K562 (cell line): Measurements from ENCODE around the gene FAM89B. TPM values are rescaled to one million over a fixed set of nuclear protein-coding genes. Genes with fewer than 3 reads are reported as not detected.

Experiments
- BRCA1 ChIP-seq, 2 experiments: fragments of 450-650 bp in 1 of 2; sonication (generic) in 1 of 2; formaldehyde crosslinking in 1 of 2; IDR thresholded peaks; 2 replicates each; pipeline versions ENCODE4 v1.5.0 to v1.6.1; 2017 to 2020; ENCODE audit warnings: mild to moderate bottlenecking in 1 of 2, missing genetic modification reagents in 1 of 2
- FOXA3 ChIP-seq, 2 experiments: fragments of 450-650 bp in 1 of 2; sonication (generic) in 1 of 2; formaldehyde crosslinking; IDR thresholded peaks in 1 of 2; conservative IDR thresholded peaks in 1 of 2; 2 replicates each; pipeline versions ENCODE4 v1.4.0 to v1.8.0; 2020 to 2022; ENCODE audit warnings: mild to moderate bottlenecking in 2 of 2, missing genetic modification reagents in 1 of 2
- FOXM1 ChIP-seq, 2 experiments: fragments of 450-650 bp in 1 of 2; sonication (generic) in 1 of 2; formaldehyde crosslinking in 1 of 2; IDR thresholded peaks; 2 replicates each; pipeline versions ENCODE4 v1.6.1 to v1.9.0; 2017 to 2022; ENCODE audit warnings: low read depth in 2 of 2, mild to moderate bottlenecking in 2 of 2, missing genetic modification reagents in 1 of 2, moderate library complexity in 1 of 2
- HOXB6 ChIP-seq: fragments of 250-450 bp; sonication (Bioruptor Pico); IDR thresholded peaks from 2 replicates; pipeline ENCODE4 v1.5.1; 2022; ENCODE audit warnings: mild to moderate bottlenecking, borderline replicate concordance
- NR2C2 ChIP-seq, 2 experiments: fragments of 200-800 bp in 1 of 2; sonication (Bioruptor generic) in 1 of 2; sonication (generic) in 1 of 2; formaldehyde crosslinking in 1 of 2; IDR thresholded peaks; 2 replicates each; pipeline versions ENCODE4 v1.6.1 to v1.8.0; 2016 to 2022; ENCODE audit warnings: mild to moderate bottlenecking in 1 of 2, missing compliant biosample characterization in 1 of 2, missing genetic modification characterization in 1 of 2, missing genetic modification reagents in 1 of 2
- NRF1 ChIP-seq, 2 experiments: fragments of 450-650 bp; IDR thresholded peaks in 1 of 2; conservative IDR thresholded peaks in 1 of 2; 2 replicates each; pipeline ENCODE4 v1.6.1; 2014; ENCODE audit warnings: mild to moderate bottlenecking in 2 of 2
- SMARCA5 ChIP-seq: fragments of 450-650 bp; IDR thresholded peaks from 2 replicates; pipeline ENCODE4 v1.6.1; 2016
- TFAM ChIP-seq: fragments of 250-450 bp; sonication (Bioruptor Pico); conservative IDR thresholded peaks from 2 replicates; pipeline ENCODE4 v1.5.0; 2021; ENCODE audit warnings: mild to moderate bottlenecking, moderate library complexity
- ZFP1 ChIP-seq: fragments of 450-650 bp; formaldehyde crosslinking; IDR thresholded peaks from 2 replicates; pipeline ENCODE4 v1.4.0; 2020; ENCODE audit warnings: mild to moderate bottlenecking, mixed read lengths
- polyA plus RNA-seq, 8 experiments: library from polyadenylated mRNA; depleted of rRNA in 4 of 8; stranded (reverse) in 5 of 8; unstranded in 3 of 8; fragments of >200 nt; fragmentation: Nextera tagmentation in 2 of 8; fragmentation: Illumina TruSeq in 1 of 8; extraction: Ambion mirVana in 2 of 8; extraction: Trizol in 1 of 8; gene quantifications; 2 replicates each; pipeline versions ENCODE4 v1.2.1 to v1.2.3, GENCODE V29; 2011 to 2014; ENCODE audit warnings: inconsistent platforms in 1 of 8, missing spikeins in 1 of 8
- total RNA-seq, 7 experiments: library from RNA; depleted of rRNA in 6 of 7; stranded (reverse); fragments of >200 nt in 6 of 7; fragmentation: Illumina TruSeq in 2 of 7; extraction: Trizol in 2 of 7; gene quantifications; 2 replicates each; pipeline versions ENCODE4 v1.2.1 to v1.2.3, GENCODE V29; 2011 to 2021; ENCODE audit warnings: low replicate concordance in 1 of 7
- TF ChIP-seq, protein P1 (sequence below): fragments of 450-650 bp; IDR thresholded peaks from 2 replicates; pipeline ENCODE4 v1.6.1; 2014; ENCODE audit warnings: low read depth, mild to moderate bottlenecking, moderate library complexity, borderline replicate concordance
- TF ChIP-seq, protein P2 (sequence below), 2 experiments: fragments of 250-450 bp in 1 of 2; fragments of 450-650 bp in 1 of 2; sonication (Bioruptor Pico) in 1 of 2; IDR thresholded peaks; 2 replicates each; pipeline versions ENCODE4 v1.6.1 to v1.8.0; 2016 to 2021; ENCODE audit warnings: mild to moderate bottlenecking in 2 of 2, moderate library complexity in 2 of 2, missing compliant biosample characterization in 1 of 2, missing genetic modification characterization in 1 of 2
- TF ChIP-seq, protein P3 (sequence below): sonication (generic); formaldehyde crosslinking; IDR thresholded peaks from 2 replicates; pipeline ENCODE4 v1.8.0; 2023; ENCODE audit warnings: mild to moderate bottlenecking, missing genetic modification reagents
- TF ChIP-seq, protein P4 (sequence below): fragments of 450-650 bp; formaldehyde crosslinking; IDR thresholded peaks from 2 replicates; pipeline ENCODE4 v1.4.0; 2020; ENCODE audit warnings: mild to moderate bottlenecking
- TF ChIP-seq, protein P5 (sequence below): fragments of 250-450 bp; sonication (Bioruptor Pico); IDR thresholded peaks from 2 replicates; pipeline ENCODE4 v1.4.0; 2020; ENCODE audit warnings: mild to moderate bottlenecking, moderate library complexity, borderline replicate concordance

The FAM89B gene
- total and polyA plus RNA-seq, 9 of the 15 experiments (the other 6 are each of a cell fraction or from before 2014, with no cell fraction given) = 0.32 to 27.6 (median 11.9) TPM

DNA sequence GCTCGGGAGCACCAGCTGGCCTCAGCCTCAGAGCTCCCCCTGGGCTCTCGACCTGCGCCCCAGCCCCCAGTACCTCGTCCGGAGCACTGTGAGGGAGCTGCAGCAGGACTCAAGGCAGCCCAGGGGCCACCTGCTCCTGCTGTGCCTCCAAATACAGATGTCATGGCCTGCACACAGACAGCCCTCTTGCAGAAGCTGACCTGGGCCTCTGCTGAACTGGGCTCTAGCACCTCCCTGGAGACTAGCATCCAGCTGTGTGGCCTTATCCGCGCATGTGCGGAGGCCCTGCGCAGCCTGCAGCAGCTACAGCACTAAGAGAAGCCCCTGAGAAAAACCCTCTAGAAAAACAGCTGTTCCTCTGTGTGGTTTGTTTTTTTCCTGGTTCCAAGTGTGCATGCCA lies 918 bp upstream of the FAM89B start (continued):
- TF ChIP-seq, protein P1, sequence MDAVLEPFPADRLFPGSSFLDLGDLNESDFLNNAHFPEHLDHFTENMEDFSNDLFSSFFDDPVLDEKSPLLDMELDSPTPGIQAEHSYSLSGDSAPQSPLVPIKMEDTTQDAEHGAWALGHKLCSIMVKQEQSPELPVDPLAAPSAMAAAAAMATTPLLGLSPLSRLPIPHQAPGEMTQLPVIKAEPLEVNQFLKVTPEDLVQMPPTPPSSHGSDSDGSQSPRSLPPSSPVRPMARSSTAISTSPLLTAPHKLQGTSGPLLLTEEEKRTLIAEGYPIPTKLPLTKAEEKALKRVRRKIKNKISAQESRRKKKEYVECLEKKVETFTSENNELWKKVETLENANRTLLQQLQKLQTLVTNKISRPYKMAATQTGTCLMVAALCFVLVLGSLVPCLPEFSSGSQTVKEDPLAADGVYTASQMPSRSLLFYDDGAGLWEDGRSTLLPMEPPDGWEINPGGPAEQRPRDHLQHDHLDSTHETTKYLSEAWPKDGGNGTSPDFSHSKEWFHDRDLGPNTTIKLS = no peak
- TF ChIP-seq TFAM (CRISPR knock-in tag) (no peak), NRF1 (conservative IDR thresholded peaks at IDR 0.05 in 1 of 2, IDR thresholded peaks at IDR 0.05 in 1 of 2) (peak; percentile 65 to 66), SMARCA5 (no peak), FOXM1 (IDR thresholded peaks at IDR 0.05; ENCODE audit: low read depth) (no peak), FOXM1 (CRISPR knock-in tag; IDR thresholded peaks at IDR 0.05; ENCODE audit: low read depth) (0 out of 2 replicates have a peak, but pooled peaks have one; percentile 2), ZFP1 (CRISPR knock-in tag) (no peak), BRCA1 (IDR thresholded peaks at IDR 0.05) (no peak), BRCA1 (CRISPR knock-in tag; IDR thresholded peaks at IDR 0.05) (0 out of 2 replicates have a peak, but pooled peaks have one; percentile 60), FOXA3 (CRISPR knock-in tag; conservative IDR thresholded peaks at IDR 0.05 in 1 of 2, IDR thresholded peaks at IDR 0.05 in 1 of 2) (no peak), NR2C2 (CRISPR knock-in tag; IDR thresholded peaks at IDR 0.05) (no peak), NR2C2 (tag; IDR thresholded peaks at IDR 0.05) (no peak), HOXB6 (CRISPR knock-in tag) (no peak)
- TF ChIP-seq, protein P2, sequence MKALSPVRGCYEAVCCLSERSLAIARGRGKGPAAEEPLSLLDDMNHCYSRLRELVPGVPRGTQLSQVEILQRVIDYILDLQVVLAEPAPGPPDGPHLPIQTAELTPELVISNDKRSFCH (CRISPR knock-in tag; IDR thresholded peaks at IDR 0.05) = no peak
- TF ChIP-seq, protein P2 (tag; IDR thresholded peaks at IDR 0.05) = no peak
- TF ChIP-seq, protein P3, sequence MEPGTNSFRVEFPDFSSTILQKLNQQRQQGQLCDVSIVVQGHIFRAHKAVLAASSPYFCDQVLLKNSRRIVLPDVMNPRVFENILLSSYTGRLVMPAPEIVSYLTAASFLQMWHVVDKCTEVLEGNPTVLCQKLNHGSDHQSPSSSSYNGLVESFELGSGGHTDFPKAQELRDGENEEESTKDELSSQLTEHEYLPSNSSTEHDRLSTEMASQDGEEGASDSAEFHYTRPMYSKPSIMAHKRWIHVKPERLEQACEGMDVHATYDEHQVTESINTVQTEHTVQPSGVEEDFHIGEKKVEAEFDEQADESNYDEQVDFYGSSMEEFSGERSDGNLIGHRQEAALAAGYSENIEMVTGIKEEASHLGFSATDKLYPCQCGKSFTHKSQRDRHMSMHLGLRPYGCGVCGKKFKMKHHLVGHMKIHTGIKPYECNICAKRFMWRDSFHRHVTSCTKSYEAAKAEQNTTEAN (CRISPR knock-in tag) = no peak
- TF ChIP-seq, protein P4, sequence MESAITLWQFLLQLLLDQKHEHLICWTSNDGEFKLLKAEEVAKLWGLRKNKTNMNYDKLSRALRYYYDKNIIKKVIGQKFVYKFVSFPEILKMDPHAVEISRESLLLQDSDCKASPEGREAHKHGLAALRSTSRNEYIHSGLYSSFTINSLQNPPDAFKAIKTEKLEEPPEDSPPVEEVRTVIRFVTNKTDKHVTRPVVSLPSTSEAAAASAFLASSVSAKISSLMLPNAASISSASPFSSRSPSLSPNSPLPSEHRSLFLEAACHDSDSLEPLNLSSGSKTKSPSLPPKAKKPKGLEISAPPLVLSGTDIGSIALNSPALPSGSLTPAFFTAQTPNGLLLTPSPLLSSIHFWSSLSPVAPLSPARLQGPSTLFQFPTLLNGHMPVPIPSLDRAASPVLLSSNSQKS (CRISPR knock-in tag) = no peak
- TF ChIP-seq, protein P5, sequence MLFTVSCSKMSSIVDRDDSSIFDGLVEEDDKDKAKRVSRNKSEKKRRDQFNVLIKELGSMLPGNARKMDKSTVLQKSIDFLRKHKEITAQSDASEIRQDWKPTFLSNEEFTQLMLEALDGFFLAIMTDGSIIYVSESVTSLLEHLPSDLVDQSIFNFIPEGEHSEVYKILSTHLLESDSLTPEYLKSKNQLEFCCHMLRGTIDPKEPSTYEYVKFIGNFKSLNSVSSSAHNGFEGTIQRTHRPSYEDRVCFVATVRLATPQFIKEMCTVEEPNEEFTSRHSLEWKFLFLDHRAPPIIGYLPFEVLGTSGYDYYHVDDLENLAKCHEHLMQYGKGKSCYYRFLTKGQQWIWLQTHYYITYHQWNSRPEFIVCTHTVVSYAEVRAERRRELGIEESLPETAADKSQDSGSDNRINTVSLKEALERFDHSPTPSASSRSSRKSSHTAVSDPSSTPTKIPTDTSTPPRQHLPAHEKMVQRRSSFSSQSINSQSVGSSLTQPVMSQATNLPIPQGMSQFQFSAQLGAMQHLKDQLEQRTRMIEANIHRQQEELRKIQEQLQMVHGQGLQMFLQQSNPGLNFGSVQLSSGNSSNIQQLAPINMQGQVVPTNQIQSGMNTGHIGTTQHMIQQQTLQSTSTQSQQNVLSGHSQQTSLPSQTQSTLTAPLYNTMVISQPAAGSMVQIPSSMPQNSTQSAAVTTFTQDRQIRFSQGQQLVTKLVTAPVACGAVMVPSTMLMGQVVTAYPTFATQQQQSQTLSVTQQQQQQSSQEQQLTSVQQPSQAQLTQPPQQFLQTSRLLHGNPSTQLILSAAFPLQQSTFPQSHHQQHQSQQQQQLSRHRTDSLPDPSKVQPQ = no peak
- TF ChIP-seq, all 486 proteins: peak for 8
